ENCODE measurements around the gene SBK3.
A peak's percentile ranks its signal among the peaks of the same experiment; 100 is the strongest.
"Not testable (repeated sequence)": the region's sequence is repeated elsewhere in the genome, so short reads cannot be mapped to it uniquely, and the experiment has no call there.

The SBK3 gene

DNA sequence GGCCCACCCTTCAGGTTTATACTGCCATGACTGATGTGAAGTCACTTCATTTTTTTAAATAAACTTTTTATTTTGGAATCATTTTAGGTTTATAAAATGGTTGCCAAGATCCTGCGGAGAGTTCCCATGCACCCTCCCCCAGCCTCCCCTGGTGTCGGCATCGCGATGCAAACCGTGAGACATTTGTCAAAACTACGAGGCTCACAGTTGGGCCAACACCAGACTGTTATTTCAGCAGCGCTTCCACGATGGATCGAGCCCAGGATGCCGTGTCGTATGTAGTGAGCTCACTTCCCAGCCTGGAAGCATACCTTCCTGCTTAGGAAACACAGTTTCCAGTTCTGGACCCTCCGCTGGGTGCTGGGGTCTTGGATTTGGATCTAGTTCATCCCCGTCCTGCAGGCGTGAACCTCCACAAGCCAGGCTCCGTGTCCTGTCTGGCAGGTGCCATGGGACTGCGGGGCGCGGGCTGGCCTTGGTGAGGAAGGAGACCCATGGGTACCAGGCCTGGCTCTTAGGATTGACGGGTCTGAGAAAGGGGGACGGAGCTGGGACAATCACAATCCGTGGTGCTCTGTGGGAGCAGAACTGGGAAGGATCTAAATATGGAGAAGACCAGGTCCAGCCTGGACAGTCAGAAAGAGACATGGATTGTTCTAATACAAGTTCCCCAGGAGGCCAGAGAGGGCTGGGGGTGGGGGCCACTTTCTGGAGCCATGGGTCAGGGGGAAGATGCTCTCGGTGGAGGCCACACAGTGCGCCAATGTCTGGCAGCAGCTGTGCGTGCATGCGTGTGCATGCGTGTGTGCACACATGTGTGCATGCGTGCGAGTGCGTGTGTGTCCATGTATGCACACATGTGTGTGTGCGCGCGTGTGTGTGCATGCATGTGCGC lies 6.0 kb downstream of the SBK3 start:
- DNase-seq: no peak

DNA sequence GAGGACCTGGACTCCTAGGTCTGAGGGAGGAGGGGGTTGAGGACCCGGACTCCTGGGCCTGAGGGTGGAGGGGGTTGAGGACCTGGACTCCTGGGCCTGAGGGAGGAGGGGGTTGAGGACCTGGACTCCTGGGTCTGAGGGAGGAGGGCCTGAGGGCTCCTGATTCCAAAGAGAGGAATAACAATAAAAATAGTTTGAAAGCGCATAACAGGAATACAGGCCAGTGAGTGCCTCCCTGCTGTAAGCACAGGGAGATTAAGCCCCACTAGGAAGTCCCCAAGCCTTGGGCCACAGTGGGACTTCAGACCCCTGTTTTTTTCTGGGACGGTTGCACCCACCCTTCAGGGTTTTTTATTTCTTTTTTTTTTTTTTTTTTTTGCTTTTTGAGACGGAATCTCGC lies 7.2 kb downstream of the SBK3 start:
- DNase-seq: no peak

DNA sequence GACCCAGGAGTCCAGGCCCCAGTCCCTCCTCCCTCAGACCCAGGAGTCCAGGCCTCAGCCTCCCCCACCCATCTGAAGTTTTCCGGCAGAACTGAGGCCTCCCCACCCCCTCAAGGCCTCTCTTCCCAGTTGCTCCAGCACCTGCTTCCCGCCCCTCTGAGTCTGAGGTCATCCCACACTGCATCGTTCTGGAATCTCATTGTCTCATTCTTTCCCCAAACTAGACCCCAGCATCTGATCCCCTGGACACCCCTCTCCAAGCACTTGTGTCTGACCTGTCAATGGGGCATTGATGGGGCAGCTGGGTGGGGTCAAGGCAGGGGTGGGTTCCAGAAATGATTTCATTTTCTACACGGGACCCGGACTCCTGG lies 7.6 kb downstream of the SBK3 start:
- DNase-seq: no peak

GRCh38 chr19:55536951-55537740 lies 8.2 kb downstream of the SBK3 start, which contains the start of gene SBK2:
SBK2 (minus strand) TSS chr19:55537133; CDS start chr19:55536294, 839 bp downstream.
- DNase-seq: no peak

- no peak for DNase-seq
Observed at GRCh38 chr19:55536366-55536765, 9.0 kb downstream of the SBK3 start.

- DNase-seq: no peak
Observed at GRCh38 chr19:55535965-55536350, 9.4 kb downstream of the SBK3 start.

GRCh38 chr19:55535173-55535964 lies 10.0 kb downstream of the SBK3 start:
- DNase-seq: no peak

GRCh38 chr19:55534280-55534679 lies 11.1 kb downstream of the SBK3 start:
- DNase-seq: not testable (repeated sequence)

- no peak for DNase-seq
Observed at GRCh38 chr19:55530996-55531395, 14.3 kb downstream of the SBK3 start.

- no peak for DNase-seq
Observed at GRCh38 chr19:55529636-55530234, 15.6 kb downstream of the SBK3 start.

DNA sequence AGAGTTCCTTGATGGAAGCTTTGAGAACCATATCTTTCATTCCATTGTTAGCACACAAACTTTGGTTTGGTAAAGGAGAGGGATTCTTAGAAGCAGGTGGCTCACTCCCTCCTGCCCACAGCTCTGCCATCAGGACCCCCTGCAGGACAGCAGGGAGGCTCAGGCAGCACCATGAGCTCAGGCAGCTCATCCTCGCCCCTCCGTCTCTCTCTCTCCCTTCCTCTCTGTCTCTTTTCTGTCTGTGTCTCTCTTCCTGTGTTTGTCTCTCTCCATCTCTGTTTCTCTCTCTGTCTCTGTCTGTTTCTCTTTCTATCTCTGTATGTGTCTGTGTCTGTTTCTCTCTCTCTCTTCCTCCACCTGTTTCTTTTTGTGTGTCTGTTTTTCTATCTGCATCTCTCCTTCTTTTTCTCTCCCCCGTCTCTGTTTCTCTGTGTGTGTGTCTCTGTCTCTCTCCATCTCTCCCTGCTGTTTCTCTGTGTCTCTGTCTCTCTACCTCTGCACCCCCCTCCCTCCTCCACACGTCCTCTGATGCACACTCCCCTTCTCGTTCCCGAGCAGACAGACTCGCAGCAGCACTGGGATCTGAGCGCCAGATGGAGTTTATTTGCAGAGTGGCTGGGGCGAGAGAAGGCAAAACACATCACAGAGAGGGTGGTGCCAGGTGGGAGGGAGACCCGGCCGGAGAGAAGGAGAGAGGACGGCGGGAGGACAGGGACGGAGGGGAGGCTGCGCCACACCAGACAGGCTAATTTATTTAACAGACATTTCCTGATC lies 17.1 kb downstream of the SBK3 start:
- DNase-seq: no peak

DNA sequence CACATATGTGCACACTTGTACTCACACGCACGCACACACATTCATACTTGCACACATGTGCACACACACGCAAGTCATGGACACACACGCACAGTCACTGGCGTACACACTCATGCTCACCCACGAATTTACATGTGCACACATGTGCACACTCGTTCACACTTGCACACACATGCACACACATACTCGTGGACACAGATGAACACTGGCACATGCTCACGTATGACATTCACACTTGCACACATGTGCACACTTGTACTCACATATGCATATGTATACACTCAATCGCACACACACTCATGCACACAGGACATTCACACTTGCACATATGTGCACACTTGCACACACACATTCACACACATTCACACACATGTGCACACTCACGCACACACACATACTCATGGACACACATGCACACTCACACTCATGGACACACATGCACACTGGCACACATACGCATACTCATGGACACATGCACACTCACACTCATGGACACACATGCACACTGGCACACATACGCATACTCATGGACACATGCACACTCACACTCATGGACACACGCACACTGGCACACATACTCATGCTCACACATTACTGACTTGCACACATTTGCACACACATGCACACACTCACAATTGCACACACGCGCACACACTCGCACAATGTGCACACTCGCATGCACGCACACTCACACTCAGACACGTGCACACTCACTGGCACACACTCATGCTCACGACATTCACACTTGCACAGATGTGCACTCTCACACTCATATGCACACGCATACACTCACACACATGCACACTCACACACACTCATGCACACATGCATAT lies 17.9 kb downstream of the SBK3 start:
- DNase-seq: no peak

DNA sequence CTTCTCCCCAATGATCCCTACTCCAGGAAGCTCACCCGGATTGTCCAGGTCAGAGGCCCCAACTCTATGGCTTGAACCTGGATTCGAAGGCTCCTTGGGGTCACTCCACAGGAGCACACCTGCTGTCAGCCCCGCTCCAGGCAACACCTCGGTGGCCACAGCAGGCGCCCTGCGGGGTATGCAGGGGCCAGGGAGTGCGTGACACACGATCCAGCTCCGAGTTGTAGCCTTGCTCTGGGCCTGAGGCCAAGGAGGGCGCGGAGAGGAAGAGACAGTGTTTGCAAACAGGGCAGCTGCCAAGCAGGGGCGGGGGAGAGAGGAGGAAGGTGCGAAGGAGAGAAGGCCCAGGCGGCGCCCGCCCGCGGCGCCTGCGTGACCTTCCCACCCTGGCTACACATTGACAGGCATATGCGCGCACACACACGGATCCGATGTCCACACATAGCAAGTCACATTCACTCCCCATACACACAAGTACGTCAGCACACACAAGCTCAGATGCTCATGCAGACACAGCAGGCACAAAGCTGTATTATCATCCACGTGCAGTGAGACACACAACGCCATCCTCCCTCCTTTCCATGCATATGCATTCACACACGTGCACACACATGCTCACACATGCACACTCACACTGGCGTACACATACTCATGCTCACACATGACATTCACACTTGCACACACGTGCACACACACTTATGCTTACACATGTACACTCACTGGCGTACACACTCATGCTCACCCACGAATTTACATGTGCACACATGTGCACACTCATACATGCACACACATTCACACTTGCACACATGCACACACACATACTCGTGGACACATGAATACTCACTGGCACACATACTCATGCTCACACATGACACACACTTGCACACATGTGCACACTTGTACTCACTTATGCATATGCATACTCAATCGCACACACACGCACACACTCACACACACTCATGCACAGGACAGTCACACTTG lies 18.8 kb downstream of the SBK3 start:
- DNase-seq: no peak

DNA sequence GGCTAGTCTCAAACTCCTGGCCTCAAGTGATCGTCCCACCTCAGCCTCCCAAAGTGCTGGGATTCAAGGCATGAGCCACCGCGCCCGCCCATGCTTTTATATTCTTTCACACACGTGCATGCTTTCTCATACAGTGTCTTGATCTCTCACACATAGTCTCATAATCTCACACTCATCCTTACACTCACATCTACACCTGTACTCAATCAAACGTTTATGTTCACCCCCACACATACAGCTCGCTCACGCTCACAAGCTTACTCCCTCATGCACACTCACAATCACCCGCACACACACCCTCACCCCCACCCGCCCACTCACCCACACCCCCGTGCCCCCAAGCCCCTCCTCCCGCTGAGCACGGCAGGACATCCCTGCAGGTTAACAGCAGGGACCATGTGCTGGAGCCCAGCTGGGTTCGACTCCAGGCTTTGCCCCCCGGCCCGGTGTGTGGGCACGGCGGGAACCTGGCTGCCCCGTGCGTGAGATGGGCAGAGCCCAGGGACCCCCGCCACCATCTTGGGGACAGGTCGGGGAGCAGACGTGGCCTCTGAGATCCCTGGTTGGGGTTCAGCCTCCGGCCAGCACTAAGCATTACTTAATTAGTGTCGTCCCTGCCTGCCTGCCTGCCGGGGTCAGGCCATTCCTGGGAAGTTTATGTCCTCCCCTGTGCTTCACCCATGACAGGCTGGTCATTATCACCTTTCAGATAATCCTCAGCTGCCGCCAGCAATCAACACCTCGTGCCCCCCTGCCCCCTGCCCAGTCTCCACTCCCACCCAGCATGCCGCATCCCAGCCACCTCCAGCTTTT lies 19.8 kb downstream of the SBK3 start:
- no peak for DNase-seq

DNA sequence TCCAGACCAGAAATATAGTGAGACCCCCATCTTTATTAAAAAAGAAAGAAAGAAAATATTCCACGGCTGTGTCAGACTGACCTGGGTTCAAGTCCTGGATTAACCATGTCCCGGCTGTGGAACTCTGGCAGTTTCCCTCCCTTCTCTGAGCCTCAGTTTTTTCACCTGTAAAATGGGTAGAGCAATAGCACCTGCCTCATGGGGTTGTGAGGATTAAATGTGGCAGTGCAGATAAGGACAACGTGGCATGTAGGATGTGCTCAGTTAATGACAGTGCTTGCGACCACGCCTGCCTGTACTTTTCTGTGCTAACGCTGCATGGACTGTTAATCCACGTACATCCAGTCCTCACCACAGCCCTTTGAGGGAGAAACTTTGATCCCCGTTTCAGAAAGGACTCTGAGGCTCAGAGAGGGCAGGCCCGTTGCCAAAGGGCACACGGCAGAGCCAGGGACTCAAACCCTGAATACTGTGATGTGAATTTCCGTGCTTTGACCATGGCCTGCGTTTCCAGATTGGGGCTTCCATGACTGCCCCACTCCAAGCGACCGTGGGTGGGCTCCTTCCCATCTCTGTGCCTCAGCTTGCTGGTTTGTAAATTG lies 24.6 kb downstream of the SBK3 start:
- no peak for DNase-seq

DNA sequence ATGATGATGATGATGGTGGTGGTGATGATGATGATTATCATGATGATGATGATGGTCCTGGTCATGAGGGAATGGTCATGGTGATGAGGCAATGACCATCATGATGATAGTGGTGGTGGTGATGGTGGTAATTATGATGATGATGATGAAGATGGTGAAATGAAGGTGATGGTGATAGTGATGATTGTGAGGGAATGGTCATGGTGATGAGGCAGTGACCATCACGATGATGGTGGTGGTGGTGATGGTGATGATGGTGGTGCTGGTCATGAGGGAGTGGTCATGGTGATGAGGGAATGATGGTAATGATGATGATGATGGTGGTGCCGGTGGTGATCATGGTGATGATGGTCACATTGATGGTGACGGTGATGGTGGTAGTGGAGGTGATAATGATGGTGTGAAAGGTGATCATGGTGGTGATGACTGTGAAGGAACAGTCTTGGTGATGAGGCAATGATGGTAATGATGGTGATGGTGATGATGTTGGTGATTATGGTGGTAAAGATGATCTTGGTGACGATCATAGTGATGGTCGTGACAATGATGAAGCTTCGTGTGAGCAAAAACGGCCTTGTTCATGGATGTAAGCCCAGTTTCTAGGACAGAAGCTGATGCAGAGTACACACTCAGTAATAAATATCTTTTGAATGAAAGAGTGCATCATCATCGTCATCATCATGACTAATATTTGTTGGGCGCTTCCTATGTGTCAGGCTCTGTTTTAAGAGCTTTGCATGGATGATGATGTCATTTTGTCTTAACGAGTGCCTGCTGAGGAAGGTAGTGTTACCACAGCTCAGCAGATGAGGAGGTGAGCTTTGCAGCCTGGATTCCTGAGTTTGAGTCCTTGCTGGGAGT lies 25.7 kb downstream of the SBK3 start:
- no peak for DNase-seq

- peak; percentile 86 to 87 for DNase-seq
Observed at GRCh38 chr19:55516878-55517620, 28.3 kb downstream of the SBK3 start.

Data from activated CD4-positive, alpha-beta T cell treated with anti-CD3 and anti-CD28 coated beads, Interleukin-2, amount 50 U/mL, for 4 hours (primary cell).